HL-60 (cell line): Measurements from ENCODE around the gene ZFP30.

Source experiments
- DNase-seq, 2 experiments: peaks; one replicate each; pipeline ENCODE4 v3.0.0-alpha.2; 2010 to 2020; ENCODE audit warnings: low read depth in 1 of 2, low spot score in 1 of 2
- H3K27ac ChIP-seq: fragments of 250-450 bp; sonication (Bioruptor Pico); replicated peaks from 2 replicates; pipeline ENCODE4 v1.5.1; 2020; ENCODE audit warnings: mild to moderate bottlenecking, moderate library complexity
- H3K27me3 ChIP-seq: fragments of 250-450 bp; sonication (Bioruptor Pico); 2 replicates; pipeline ENCODE4 v1.5.1; 2021; ENCODE audit warnings: mild to moderate bottlenecking, moderate library complexity; ENCODE audit not compliant: insufficient read depth, poor library complexity, severe bottlenecking
- H3K4me3 ChIP-seq: replicated peaks from 2 replicates; pipeline ENCODE4 v1.5.1; 2011; ENCODE audit warnings: mild to moderate bottlenecking, control low read depth, low read length; ENCODE audit not compliant: insufficient read depth
- CTCF ChIP-seq: IDR thresholded peaks from one replicate; pipeline ENCODE4 v1.5.1; 2011; ENCODE audit warnings: low read length, control low read depth, inconsistent platforms; ENCODE audit not compliant: insufficient read depth
- GABPA ChIP-seq: IDR thresholded peaks from 2 replicates; pipeline ENCODE4 v1.6.1; 2012; ENCODE audit warnings: low read depth
- POLR2AphosphoS5 ChIP-seq: IDR thresholded peaks from 2 replicates; pipeline ENCODE4 v1.6.1; 2012; ENCODE audit warnings: low read depth
- REST ChIP-seq: IDR thresholded peaks from 2 replicates; pipeline ENCODE4 v1.6.1; 2012; ENCODE audit warnings: low read depth; ENCODE audit not compliant: insufficient replicate concordance
- SPI1 ChIP-seq: IDR thresholded peaks from 2 replicates; pipeline ENCODE4 v1.6.1; 2012; ENCODE audit warnings: low read depth, mild to moderate bottlenecking, borderline replicate concordance
- long read RNA-seq: library from polyadenylated mRNA; unstranded; transcript quantifications from one replicate; pipeline ENCODE4 v2.0.0, GENCODE V29; 2020

Gene ZFP30
- long read RNA-seq, partial matches to known transcripts, result 21 of 37 reads
- long read RNA-seq, other reads (novel, unspliced or antisense), result 14 of 37 reads

GRCh38 chr19:37655301-37655688 is at the start of gene ZFP30:
Gene ZFP30 (minus strand): TSS chr19:37655465. CDS start chr19:37647822, 7,643 bp downstream.
- Histone ChIP-seq H3K27me3 (no peaks in the 10 kb centered on the region), H3K27ac (peak within 1 kb of the TSS; percentile 86), H3K4me3 (peak within 1 kb of the TSS; percentile 80)
- peak; percentile 63 to 90 for DNase-seq
- TF ChIP-seq GABPA, result no peak
- TF ChIP-seq SPI1, result no peak
- peak; percentile 12; the same call in 1 of the 2 replicates for TF ChIP-seq POLR2AphosphoS5
- peak; percentile 12 for TF ChIP-seq REST
- no peak for TF ChIP-seq CTCF

GRCh38 chr19:37699057-37699456 is 43.8 kb upstream of the ZFP30 start:
- TF ChIP-seq REST, result no peak
- no peak for TF ChIP-seq GABPA
- Histone ChIP-seq H3K4me3 (no peak overlapping the region), H3K27me3 (no peaks in the 10 kb centered on the region), H3K27ac (no peak overlapping the region)
- no peak for DNase-seq

- no peak for TF ChIP-seq SPI1
- TF ChIP-seq POLR2AphosphoS5, result no peak
- no peak for TF ChIP-seq REST
- TF ChIP-seq CTCF, result no peak
- TF ChIP-seq GABPA, result no peak
- no peak overlapping the region for H3K27ac ChIP-seq
- H3K4me3 ChIP-seq, result no peak overlapping the region
- no peak for DNase-seq
- no peaks in the 10 kb centered on the region for H3K27me3 ChIP-seq
Measured at GRCh38 chr19:37698216-37698615, 43.0 kb upstream of the ZFP30 start.
